ENCODE data around the gene AKR1C1. TPM values are rescaled to one million over a fixed set of nuclear protein-coding genes. Genes with fewer than 3 reads are reported as not detected.
"Not testable (repeated sequence)": the region's sequence is repeated elsewhere in the genome, so short reads cannot be mapped to it uniquely, and the experiment has no call there.

AKR1C1 gene
- total RNA-seq, 2 donors from 2014 or later, result 91.5 to 160 TPM

GRCh38 chr10:4998671-4999070 lies 35.5 kb downstream of the AKR1C1 start:
- DNase-seq (ENCODE audit: low spot score) (no peak), ATAC-seq (ENCODE audit: insufficient number of reproducible peaks, low FRiP score, low read depth) (no peak)
- no peaks in the 10 kb centered on the region for H3K4me1 ChIP-seq (ENCODE audit: control insufficient read depth in 1 of 2, low read depth in 2 of 2)
- no peak overlapping the region for H3K4me3 ChIP-seq
- TF ChIP-seq CTCF (IDR thresholded peaks at IDR 0.05), result no peak
- no peaks in the 10 kb centered on the region for H3K9me3 ChIP-seq
- no peaks in the 10 kb centered on the region for H3K36me3 ChIP-seq
- no peaks in the 10 kb centered on the region for H3K27me3 ChIP-seq (replicated peaks; ENCODE audit: insufficient read depth)
- no peak overlapping the region for H3K27ac ChIP-seq

GRCh38 chr10:5002013-5002727 lies 39.0 kb downstream of the AKR1C1 start:
- DNase-seq (ENCODE audit: low spot score), result no peak
- no peak for TF ChIP-seq CTCF (IDR thresholded peaks at IDR 0.05)
- Histone ChIP-seq H3K27me3 (replicated peaks; ENCODE audit: insufficient read depth) (no peaks in the 10 kb centered on the region), H3K36me3 (no peaks in the 10 kb centered on the region), H3K27ac (no peak overlapping the region), H3K4me1 (ENCODE audit: control insufficient read depth in 1 of 2, low read depth in 2 of 2) (no peaks in the 10 kb centered on the region), H3K9me3 (no peaks in the 10 kb centered on the region), H3K4me3 (peak overlapping the region; percentile 12)
- no peak for ATAC-seq (ENCODE audit: insufficient number of reproducible peaks, low FRiP score, low read depth)

- not testable (repeated sequence) for H3K27me3 ChIP-seq (replicated peaks; ENCODE audit: insufficient read depth); H3K4me1 ChIP-seq (ENCODE audit: control insufficient read depth in 1 of 2, low read depth in 2 of 2); H3K36me3 ChIP-seq; H3K27ac ChIP-seq; DNase-seq (ENCODE audit: low spot score); H3K9me3 ChIP-seq; ATAC-seq (ENCODE audit: insufficient number of reproducible peaks, low FRiP score, low read depth)
- H3K4me3 ChIP-seq, result peak within 1 kb of the TSS; percentile 59
These were observed 40.2 kb downstream of the AKR1C1 start, which contains the start of gene AKR1C2 for GRCh38 chr10:5003127-5004029. Gene AKR1C2, minus strand, starts transcription at chr10:5003857. Its CDS starts 22 bp downstream, at chr10:5003835.

GRCh38 chr10:5004030-5004385 lies 40.8 kb downstream of the AKR1C1 start:
- not testable (repeated sequence) for H3K27me3 ChIP-seq (replicated peaks; ENCODE audit: insufficient read depth); DNase-seq (ENCODE audit: low spot score); H3K9me3 ChIP-seq; ATAC-seq (ENCODE audit: insufficient number of reproducible peaks, low FRiP score, low read depth); H3K27ac ChIP-seq; H3K4me1 ChIP-seq (ENCODE audit: control insufficient read depth in 1 of 2, low read depth in 2 of 2); H3K4me3 ChIP-seq; H3K36me3 ChIP-seq

- H3K36me3 ChIP-seq; H3K27ac ChIP-seq; ATAC-seq (ENCODE audit: insufficient number of reproducible peaks, low FRiP score, low read depth); DNase-seq (ENCODE audit: low spot score); H3K4me1 ChIP-seq (ENCODE audit: control insufficient read depth in 1 of 2, low read depth in 2 of 2); H3K27me3 ChIP-seq (replicated peaks; ENCODE audit: insufficient read depth); H3K4me3 ChIP-seq; H3K9me3 ChIP-seq: not testable (repeated sequence)
These were observed 41.3 kb downstream of the AKR1C1 start for GRCh38 chr10:5004501-5004900.

GRCh38 chr10:5008857-5009548 lies 45.8 kb downstream of the AKR1C1 start:
- ATAC-seq (ENCODE audit: insufficient number of reproducible peaks, low FRiP score, low read depth); H3K27me3 ChIP-seq (replicated peaks; ENCODE audit: insufficient read depth); DNase-seq (ENCODE audit: low spot score); H3K36me3 ChIP-seq; H3K4me1 ChIP-seq (ENCODE audit: control insufficient read depth in 1 of 2, low read depth in 2 of 2); H3K9me3 ChIP-seq; H3K27ac ChIP-seq; H3K4me3 ChIP-seq: not testable (repeated sequence)

- not testable (repeated sequence) for H3K4me1 ChIP-seq (ENCODE audit: control insufficient read depth in 1 of 2, low read depth in 2 of 2); H3K4me3 ChIP-seq; H3K27me3 ChIP-seq (replicated peaks; ENCODE audit: insufficient read depth); H3K36me3 ChIP-seq; H3K9me3 ChIP-seq; DNase-seq (ENCODE audit: low spot score); H3K27ac ChIP-seq; ATAC-seq (ENCODE audit: insufficient number of reproducible peaks, low FRiP score, low read depth)
These were observed 46.8 kb downstream of the AKR1C1 start for GRCh38 chr10:5010043-5010442.

GRCh38 chr10:5011392-5011791 lies 48.2 kb downstream of the AKR1C1 start:
- H3K4me3 ChIP-seq, result not testable (repeated sequence)

More at GRCh38 chr10:5011392-5011791, 48.2 kb downstream of the AKR1C1 start:
- not testable (repeated sequence) for ATAC-seq (ENCODE audit: insufficient number of reproducible peaks, low FRiP score, low read depth); H3K27ac ChIP-seq; H3K36me3 ChIP-seq; H3K27me3 ChIP-seq (replicated peaks; ENCODE audit: insufficient read depth); H3K4me1 ChIP-seq (ENCODE audit: control insufficient read depth in 1 of 2, low read depth in 2 of 2); H3K9me3 ChIP-seq; DNase-seq (ENCODE audit: low spot score)

Data from thoracic aorta (tissue), 2 donors.